Neural progenitor cell (in vitro differentiated cells): ENCODE data around the gene EPN2.
A peak's percentile ranks its signal among the peaks of the same experiment; 100 is the strongest.

Experiments used
- EZH2 ChIP-seq: fragments of 200-600 bp; sonication (generic); IDR thresholded peaks from 2 replicates; pipeline ENCODE4 v1.6.1; 2017; ENCODE audit warnings: antibody characterized with exemption, mild to moderate bottlenecking, moderate library complexity
- EZH2phosphoT487 ChIP-seq: fragments of 200-600 bp; sonication (generic); IDR thresholded peaks from 2 replicates; pipeline ENCODE4 v1.6.1; 2017; ENCODE audit warnings: antibody characterized with exemption
- TF ChIP-seq, protein P1 (sequence below): fragments of 200-600 bp; sonication (generic); IDR thresholded peaks from 2 replicates; pipeline ENCODE4 v1.5.1; 2017; ENCODE audit warnings: antibody characterized with exemption, mild to moderate bottlenecking

DNA sequence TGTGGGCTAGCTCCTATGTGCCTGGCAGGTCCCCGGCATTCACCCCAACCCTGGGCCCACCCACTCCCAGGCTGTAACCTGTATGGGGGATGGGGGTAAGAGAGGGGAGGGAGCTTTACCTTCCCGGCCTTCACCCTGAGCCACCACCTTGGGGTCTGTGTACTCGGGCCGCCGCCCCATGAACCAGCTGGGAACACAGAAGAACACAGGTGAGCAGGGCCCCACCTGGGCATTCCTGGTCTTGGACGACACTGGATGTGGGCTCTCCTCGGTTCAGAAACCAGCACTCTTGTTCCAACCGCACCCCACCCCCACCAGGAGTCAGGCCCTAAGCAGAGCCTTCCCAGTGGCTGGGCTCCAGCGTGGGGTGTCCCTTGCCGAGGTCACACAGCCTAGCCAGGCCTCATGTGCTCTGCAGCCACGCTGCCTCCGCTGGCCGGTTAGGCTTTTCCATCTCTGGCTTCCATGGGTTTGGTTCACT is 106.5 kb downstream of the EPN2 start:
- TF ChIP-seq, protein P1, sequence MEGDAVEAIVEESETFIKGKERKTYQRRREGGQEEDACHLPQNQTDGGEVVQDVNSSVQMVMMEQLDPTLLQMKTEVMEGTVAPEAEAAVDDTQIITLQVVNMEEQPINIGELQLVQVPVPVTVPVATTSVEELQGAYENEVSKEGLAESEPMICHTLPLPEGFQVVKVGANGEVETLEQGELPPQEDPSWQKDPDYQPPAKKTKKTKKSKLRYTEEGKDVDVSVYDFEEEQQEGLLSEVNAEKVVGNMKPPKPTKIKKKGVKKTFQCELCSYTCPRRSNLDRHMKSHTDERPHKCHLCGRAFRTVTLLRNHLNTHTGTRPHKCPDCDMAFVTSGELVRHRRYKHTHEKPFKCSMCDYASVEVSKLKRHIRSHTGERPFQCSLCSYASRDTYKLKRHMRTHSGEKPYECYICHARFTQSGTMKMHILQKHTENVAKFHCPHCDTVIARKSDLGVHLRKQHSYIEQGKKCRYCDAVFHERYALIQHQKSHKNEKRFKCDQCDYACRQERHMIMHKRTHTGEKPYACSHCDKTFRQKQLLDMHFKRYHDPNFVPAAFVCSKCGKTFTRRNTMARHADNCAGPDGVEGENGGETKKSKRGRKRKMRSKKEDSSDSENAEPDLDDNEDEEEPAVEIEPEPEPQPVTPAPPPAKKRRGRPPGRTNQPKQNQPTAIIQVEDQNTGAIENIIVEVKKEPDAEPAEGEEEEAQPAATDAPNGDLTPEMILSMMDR = peak; percentile 8
- no peak for TF ChIP-seq EZH2phosphoT487
- no peak for TF ChIP-seq EZH2
